Panc1 (cell line): ENCODE data around the gene CAPN3. TPM values are rescaled to one million over a fixed set of nuclear protein-coding genes. Genes with fewer than 3 reads are reported as not detected.

ENCODE experiments used
- ATAC-seq: fragments of 200-7000 bp; cut with Tn5 transposase; 2 replicates; pipeline ENCODE4 v1.9.1; 2020; ENCODE audit warnings: mild to moderate bottlenecking, moderate library complexity
- BruUV-seq: library from RNA; stranded (reverse); fragments of 400-500 nt; replicated peaks from 2 replicates; lab custom pipeline; 2021; lab: Mats Ljungman, UMichigan
- CTCF ChIA-PET: fragments of 300-600 bp; sonication (Branson Sonifier 250); formaldehyde crosslinking; loops from one replicate; lab custom pipeline; 2022; ENCODE audit warnings: antibody characterized with exemption; lab: Charles Lee
- POLR2A ChIA-PET: fragments of 300-600 bp; sonication (Branson Sonifier 250); formaldehyde crosslinking; loops from one replicate; lab custom pipeline; 2022; ENCODE audit warnings: antibody characterized with exemption; lab: Charles Lee
- DNase-seq: peaks from one replicate; pipeline ENCODE4 v3.0.0-alpha.2; 2010; ENCODE audit warnings: low read depth, low spot score
- H3K27ac ChIP-seq: 2 replicates; pipeline ENCODE4 v1.5.1; 2011; ENCODE audit warnings: mild to moderate bottlenecking, low read length, inconsistent platforms
- H3K27me3 ChIP-seq: fragments of 200-500 bp; sonication (Bioruptor generic); 2 replicates; pipeline ENCODE4 v1.6.0; 2014; ENCODE audit warnings: low read length, inconsistent platforms; ENCODE audit not compliant: control insufficient read depth, insufficient read depth
- H3K36me3 ChIP-seq: fragments of 200-500 bp; sonication (Bioruptor generic); 2 replicates; pipeline ENCODE4 v1.5.1; 2014; ENCODE audit warnings: inconsistent platforms, mild to moderate bottlenecking, low read length, moderate library complexity; ENCODE audit not compliant: control insufficient read depth, insufficient read depth
- H3K4me1 ChIP-seq: 2 replicates; pipeline ENCODE4 v1.5.1; 2011; ENCODE audit warnings: inconsistent platforms, mild to moderate bottlenecking, low read length, moderate library complexity; ENCODE audit not compliant: control insufficient read depth, insufficient read depth
- H3K4me3 ChIP-seq, 2 experiments: 2 replicates each; pipeline ENCODE4 v1.5.1; 2011 to 2012; ENCODE audit warnings: low read depth in 2 of 2, low read length in 2 of 2, mild to moderate bottlenecking in 2 of 2, inconsistent platforms in 1 of 2, moderate library complexity in 1 of 2
- H3K9me3 ChIP-seq: fragments of 200-500 bp; sonication (Bioruptor generic); 2 replicates; pipeline ENCODE4 v1.5.1; 2014; ENCODE audit warnings: low read depth, mild to moderate bottlenecking, inconsistent platforms, low read length, moderate library complexity; ENCODE audit not compliant: control insufficient read depth, insufficient read depth
- POLR2AphosphoS5 ChIP-seq: IDR thresholded peaks from 2 replicates; pipeline ENCODE4 v1.6.1; 2012; ENCODE audit warnings: mild to moderate bottlenecking, low read depth, low read length, moderate library complexity
- SIN3A ChIP-seq: IDR thresholded peaks from 2 replicates; pipeline ENCODE4 v1.6.1; 2012; ENCODE audit warnings: low read depth, mild to moderate bottlenecking, low read length, moderate library complexity, borderline replicate concordance; ENCODE audit not compliant: insufficient read depth
- TCF7L2 ChIP-seq: IDR thresholded peaks from 2 replicates; pipeline ENCODE4 v1.6.1; 2011; ENCODE audit warnings: mild to moderate bottlenecking, low read depth, low read length, inconsistent platforms
- in situ Hi-C: cut with HindIII; loops from 2 replicates; pipeline ENCODE4 v1.10.0; 2016; ENCODE audit warnings: low sequenced_read_pairs, low pct_unique_long_range_greater_than_20kb
- intact Hi-C: fragments of 100-400 bp; cut with micrococcal nuclease; formaldehyde crosslinking; loops from one replicate; pipeline ENCODE4 v1.10.0; 2022; ENCODE audit not compliant: unreplicated experiment
- total RNA-seq: library from RNA; stranded (reverse); gene quantifications from one replicate; pipeline ENCODE4 v1.2.1, GENCODE V29; 2021; ENCODE audit not compliant: unreplicated experiment
- TF ChIP-seq, protein P1 (sequence below): fragments of 450-650 bp; IDR thresholded peaks from 2 replicates; pipeline ENCODE4 v1.5.1; 2017; ENCODE audit warnings: mild to moderate bottlenecking
- TF ChIP-seq, protein P2 (sequence below), 2 experiments: IDR thresholded peaks; 2 replicates each; pipeline ENCODE4 v1.6.1; 2011 to 2012; ENCODE audit warnings: low read depth in 2 of 2, control low read depth in 1 of 2, low read length in 1 of 2, mild to moderate bottlenecking in 1 of 2, moderate library complexity in 1 of 2; ENCODE audit not compliant: insufficient read depth in 1 of 2

The CAPN3 gene
- total RNA-seq, 1 experiment from 2014 or later, result 0.31 TPM

DNA sequence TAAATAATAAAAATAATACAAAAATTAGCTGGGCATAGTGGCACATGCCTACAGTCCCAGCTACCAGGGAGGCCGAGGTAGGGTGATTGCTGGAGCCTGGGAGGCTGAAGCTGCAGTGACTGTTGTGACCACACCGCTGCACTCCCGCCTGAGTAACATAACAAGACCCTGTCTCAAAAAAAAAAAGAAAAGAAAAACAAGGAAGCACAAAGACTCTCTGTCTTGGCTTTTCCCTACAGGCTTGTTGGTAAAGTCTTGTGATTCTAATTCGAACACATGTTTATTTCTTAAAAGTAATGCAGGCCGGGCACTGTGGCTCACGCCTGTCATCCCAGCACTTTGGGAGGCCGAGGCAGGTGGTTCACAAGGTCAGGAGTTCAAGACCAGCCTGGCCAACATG is 60.1 kb downstream of the CAPN3 start:
- in situ Hi-C loops, result no loop called here
- Histone ChIP-seq H3K9me3 (no peaks in the 10 kb centered on the region), H3K27me3 (no peaks in the 10 kb centered on the region), H3K4me1 (no peaks in the 10 kb centered on the region), H3K36me3 (peaks cover 14% of the 10 kb centered on the region), H3K27ac (no peak overlapping the region), H3K4me3 (no peak overlapping the region)
- intact Hi-C loops, result no loop called here
- POLR2A ChIA-PET, result no interaction called here
- CTCF ChIA-PET, result no interaction called here
- DNase-seq, result no peak
- no TSS peak for BruUV-seq
- TF ChIP-seq SIN3A (no peak), POLR2AphosphoS5 (no peak), TCF7L2 (no peak)
- TF ChIP-seq, protein P1, sequence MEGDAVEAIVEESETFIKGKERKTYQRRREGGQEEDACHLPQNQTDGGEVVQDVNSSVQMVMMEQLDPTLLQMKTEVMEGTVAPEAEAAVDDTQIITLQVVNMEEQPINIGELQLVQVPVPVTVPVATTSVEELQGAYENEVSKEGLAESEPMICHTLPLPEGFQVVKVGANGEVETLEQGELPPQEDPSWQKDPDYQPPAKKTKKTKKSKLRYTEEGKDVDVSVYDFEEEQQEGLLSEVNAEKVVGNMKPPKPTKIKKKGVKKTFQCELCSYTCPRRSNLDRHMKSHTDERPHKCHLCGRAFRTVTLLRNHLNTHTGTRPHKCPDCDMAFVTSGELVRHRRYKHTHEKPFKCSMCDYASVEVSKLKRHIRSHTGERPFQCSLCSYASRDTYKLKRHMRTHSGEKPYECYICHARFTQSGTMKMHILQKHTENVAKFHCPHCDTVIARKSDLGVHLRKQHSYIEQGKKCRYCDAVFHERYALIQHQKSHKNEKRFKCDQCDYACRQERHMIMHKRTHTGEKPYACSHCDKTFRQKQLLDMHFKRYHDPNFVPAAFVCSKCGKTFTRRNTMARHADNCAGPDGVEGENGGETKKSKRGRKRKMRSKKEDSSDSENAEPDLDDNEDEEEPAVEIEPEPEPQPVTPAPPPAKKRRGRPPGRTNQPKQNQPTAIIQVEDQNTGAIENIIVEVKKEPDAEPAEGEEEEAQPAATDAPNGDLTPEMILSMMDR, result no peak
- TF ChIP-seq, protein P2, sequence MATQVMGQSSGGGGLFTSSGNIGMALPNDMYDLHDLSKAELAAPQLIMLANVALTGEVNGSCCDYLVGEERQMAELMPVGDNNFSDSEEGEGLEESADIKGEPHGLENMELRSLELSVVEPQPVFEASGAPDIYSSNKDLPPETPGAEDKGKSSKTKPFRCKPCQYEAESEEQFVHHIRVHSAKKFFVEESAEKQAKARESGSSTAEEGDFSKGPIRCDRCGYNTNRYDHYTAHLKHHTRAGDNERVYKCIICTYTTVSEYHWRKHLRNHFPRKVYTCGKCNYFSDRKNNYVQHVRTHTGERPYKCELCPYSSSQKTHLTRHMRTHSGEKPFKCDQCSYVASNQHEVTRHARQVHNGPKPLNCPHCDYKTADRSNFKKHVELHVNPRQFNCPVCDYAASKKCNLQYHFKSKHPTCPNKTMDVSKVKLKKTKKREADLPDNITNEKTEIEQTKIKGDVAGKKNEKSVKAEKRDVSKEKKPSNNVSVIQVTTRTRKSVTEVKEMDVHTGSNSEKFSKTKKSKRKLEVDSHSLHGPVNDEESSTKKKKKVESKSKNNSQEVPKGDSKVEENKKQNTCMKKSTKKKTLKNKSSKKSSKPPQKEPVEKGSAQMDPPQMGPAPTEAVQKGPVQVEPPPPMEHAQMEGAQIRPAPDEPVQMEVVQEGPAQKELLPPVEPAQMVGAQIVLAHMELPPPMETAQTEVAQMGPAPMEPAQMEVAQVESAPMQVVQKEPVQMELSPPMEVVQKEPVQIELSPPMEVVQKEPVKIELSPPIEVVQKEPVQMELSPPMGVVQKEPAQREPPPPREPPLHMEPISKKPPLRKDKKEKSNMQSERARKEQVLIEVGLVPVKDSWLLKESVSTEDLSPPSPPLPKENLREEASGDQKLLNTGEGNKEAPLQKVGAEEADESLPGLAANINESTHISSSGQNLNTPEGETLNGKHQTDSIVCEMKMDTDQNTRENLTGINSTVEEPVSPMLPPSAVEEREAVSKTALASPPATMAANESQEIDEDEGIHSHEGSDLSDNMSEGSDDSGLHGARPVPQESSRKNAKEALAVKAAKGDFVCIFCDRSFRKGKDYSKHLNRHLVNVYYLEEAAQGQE (IDR thresholded peaks at IDR 0.05; ENCODE audit: insufficient read depth in 1 of 2, low read depth in 2 of 2, low read length in 1 of 2), result no peak
- no peak for ATAC-seq

DNA sequence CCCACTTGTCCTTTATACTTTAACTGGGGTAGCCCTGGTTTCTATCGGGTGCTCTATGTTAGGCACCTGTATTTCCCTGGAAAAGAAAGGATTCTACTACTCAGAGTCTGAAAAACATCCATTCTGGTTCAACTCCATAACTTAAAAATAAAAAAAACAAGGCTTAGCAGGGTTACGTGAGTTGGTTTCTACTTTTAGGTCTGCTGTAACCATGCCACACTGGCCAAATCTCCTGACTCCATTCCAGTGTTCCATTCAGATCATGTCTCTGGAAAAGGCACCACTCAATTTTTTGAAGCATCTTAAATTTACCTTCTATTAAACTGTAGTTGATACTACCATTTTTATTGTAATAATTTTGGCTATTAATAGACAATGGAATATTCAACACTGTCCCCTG is 62.1 kb downstream of the CAPN3 start:
- no peak for ATAC-seq
- H3K36me3 ChIP-seq, result peaks cover 14% of the 10 kb centered on the region
- no peaks in the 10 kb centered on the region for H3K27me3 ChIP-seq
- TF ChIP-seq SIN3A, result no peak
- TF ChIP-seq TCF7L2, result no peak
- no TSS peak for BruUV-seq
- intact Hi-C loops (no loop called here), in situ Hi-C loops (no loop called here)
- POLR2A ChIA-PET, result no interaction called here
- CTCF ChIA-PET, result no interaction called here
- H3K4me1 ChIP-seq, result no peaks in the 10 kb centered on the region
- H3K27ac ChIP-seq, result no peak overlapping the region
- no peak for DNase-seq
- H3K9me3 ChIP-seq, result no peaks in the 10 kb centered on the region
- no peak overlapping the region for H3K4me3 ChIP-seq

DNA sequence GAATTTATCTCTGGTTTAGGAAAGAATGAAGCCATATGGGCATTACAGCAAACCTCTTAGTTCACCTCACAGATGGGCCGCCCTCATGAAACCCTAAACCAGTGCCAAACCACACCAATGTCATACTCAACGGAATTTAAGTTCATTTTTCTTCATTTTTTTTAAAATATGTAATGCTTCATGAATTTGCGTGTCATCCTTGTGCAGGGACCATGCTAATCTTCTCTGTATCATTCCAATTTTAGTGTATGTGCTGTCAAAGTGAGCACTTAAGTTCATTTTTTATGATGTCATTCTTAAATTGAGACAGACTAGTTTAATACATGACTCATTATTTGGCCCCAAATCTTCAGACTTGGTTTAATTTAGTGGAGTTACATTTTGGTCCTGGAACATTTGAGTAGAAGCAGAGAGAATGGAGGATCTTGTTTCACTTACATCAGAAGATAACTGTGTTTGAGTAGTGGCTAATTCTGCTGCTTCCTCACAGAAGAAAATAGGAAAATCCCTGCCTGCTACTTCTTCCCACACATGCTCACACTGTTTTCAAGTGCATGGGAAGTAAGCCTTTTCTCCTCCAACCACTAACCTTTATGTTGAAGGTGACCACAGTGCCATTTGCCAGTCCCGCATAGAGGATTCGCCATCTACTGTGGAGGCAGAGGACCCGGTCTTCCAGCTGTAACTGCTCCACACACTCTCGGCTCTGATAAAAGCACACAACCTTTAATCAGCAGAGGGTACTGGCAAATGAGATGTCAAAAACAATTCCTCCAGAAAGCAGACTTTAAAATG is 68.3 kb downstream of the CAPN3 start:
- in situ Hi-C loops (no loop called here), intact Hi-C loops (no loop called here)
- DNase-seq (no peak), ATAC-seq (no peak)
- no peaks in the 10 kb centered on the region for H3K9me3 ChIP-seq
- no TSS peak for BruUV-seq
- H3K4me3 ChIP-seq, result no peak overlapping the region
- no peaks in the 10 kb centered on the region for H3K4me1 ChIP-seq
- ChIA-PET POLR2A (no interaction called here), CTCF (no interaction called here)
- H3K36me3 ChIP-seq, result peaks cover 7% of the 10 kb centered on the region; the same call in 1 of the 2 replicates
- TF ChIP-seq POLR2AphosphoS5 (no peak), SIN3A (no peak), TCF7L2 (no peak)
- TF ChIP-seq, protein P1, result no peak
- TF ChIP-seq, protein P2 (IDR thresholded peaks at IDR 0.05; ENCODE audit: insufficient read depth in 1 of 2, low read depth in 2 of 2, low read length in 1 of 2), result no peak
- H3K27me3 ChIP-seq, result no peaks in the 10 kb centered on the region
- no peak overlapping the region for H3K27ac ChIP-seq
